HG02885 (cell line): ENCODE measurements around the gene VMP1.
"Not testable (repeated sequence)": the region's sequence is repeated elsewhere in the genome, so short reads cannot be mapped to it uniquely, and the experiment has no call there.

Experiments used
- ATAC-seq: cut with Tn5 transposase; IDR thresholded peaks from one replicate; pipeline ENCODE4 v1.9.1; 2021; ENCODE audit warnings: mild to moderate bottlenecking; ENCODE audit not compliant: unreplicated experiment, poor library complexity

Gene VMP1

GRCh38 chr17:59853168-59853918 is 145.9 kb downstream of the VMP1 start:
- ATAC-seq = peak; percentile 68

DNA sequence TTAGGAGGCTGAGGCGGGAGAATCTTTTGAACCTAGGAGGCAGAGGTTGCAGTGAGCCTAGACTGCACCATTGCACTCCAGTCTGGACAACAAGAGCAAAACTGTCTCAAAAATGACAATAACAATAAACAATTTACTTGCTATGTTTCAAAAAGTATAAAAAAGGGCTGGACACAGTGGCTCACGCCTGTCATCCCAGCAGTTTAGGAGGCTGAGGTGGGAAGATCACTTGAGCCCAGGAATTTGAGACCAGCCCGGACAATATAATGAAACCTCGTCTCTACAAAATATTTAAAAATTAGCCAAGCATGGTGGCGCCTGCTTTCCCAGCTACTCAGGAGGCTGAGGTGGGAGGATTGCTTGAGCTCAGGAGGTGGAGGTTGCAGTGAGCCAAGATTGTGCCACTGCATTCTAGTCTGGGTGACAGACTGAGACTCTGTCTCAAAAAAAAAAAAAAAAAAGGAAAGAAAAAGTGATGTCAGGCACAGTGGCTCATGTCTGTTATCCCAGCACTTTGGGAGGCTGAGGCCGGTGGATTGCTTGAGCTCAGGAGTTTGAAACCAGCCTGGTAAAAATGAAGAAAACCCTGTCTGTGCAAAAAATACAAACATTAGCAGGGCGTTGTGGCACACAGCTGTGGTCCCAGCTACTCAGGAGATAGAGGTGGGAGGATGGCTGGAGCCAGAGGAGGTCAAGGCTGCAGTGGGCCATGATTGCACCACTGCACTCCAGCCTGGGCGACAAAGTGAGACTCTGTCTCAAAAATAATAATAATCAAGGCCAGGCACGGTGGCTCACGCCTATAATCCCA is 146.7 kb downstream of the VMP1 start:
- not testable (repeated sequence) for ATAC-seq

DNA sequence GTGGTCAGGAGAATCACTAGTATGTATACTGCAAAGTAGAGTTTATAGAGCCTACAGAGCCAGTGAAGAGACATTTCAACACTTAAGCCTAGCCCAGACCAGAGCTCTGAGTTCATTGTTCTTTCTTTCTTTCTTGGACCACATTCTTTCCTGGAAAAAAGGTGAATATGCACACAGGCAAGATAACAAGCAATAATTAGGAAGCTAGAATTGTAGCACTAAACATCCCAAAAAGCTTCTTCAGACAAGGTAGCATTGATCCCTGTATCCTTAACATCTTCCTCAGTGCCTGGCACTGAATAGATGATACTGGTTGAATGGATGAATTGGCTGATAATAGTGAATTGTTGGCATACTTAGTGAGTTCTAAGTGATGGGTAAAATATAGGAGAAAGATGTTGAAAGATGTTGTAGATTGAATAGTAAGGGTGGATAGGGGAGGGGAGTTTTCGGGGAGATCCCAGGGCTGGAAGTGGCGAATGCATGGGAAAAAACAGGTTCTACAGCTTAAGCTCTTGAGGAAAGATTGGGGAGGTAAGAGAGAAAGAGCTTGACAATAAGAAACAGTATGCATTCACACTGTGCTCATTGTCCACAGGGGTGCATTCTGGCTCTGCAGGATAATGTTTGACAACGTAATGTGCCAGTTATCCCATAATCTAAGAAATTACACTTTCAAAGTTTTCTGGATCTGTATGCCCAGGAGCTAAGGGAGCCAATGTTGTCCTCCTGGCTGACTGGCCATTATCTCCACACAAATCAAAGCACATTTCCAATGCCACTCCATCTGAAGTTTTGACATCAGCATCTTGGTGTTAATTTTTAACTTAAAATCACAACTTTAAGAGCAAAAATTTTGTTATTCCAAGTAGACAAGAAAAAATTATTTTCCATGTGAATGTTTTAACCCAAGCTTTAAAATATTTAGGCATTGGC is 149.7 kb downstream of the VMP1 start:
- no peak for ATAC-seq

DNA sequence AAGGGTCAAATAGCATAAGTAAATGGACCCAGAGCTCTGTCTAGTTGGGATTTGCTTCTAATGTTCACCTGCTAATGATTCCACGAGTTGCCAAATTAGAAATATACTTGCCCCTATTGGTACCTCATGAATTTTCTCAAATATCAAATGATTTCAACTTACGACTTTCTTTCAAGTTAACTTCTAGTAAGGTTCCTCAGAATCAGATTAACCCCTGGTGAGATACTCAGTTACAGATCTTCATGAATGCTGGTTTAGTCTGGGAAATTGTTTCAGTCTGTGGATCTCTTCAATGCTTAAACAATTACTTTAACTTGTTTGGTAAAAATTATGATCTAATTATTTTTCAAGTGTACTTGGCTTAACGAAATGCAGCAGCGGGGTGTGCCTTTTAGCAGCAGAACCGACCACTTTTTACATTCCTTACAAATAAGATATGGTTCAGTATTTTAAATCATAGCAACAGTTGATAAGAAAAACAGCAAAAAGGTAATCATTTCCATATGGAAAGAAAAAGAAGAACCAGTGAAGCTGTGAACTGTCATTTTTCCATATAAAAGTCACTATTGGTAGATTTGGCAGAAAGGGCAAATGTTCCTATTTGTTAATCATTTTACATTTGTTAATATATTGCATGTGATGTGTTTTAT is 150.8 kb downstream of the VMP1 start:
- no peak for ATAC-seq

GRCh38 chr17:59858932-59859331 is 151.5 kb downstream of the VMP1 start:
- ATAC-seq = no peak

GRCh38 chr17:59859444-59860025 is 152.1 kb downstream of the VMP1 start:
- ATAC-seq = no peak

- ATAC-seq = no peak
These were observed 156.2 kb downstream of the VMP1 start for GRCh38 chr17:59863616-59864015.

DNA sequence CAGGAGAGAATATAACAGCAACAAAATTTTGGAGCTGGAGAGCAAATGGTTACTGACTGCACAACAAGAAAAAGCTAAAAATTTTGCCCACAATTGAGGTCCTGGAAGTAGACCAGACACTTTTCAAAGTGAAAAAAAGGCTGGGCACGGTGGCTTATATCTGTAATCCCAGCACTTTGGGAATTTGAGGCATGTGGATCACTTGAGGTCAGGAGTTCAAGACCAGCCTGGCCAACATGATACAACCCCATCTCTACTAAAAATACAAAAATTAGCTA is 162.4 kb downstream of the VMP1 start:
- ATAC-seq = no peak

DNA sequence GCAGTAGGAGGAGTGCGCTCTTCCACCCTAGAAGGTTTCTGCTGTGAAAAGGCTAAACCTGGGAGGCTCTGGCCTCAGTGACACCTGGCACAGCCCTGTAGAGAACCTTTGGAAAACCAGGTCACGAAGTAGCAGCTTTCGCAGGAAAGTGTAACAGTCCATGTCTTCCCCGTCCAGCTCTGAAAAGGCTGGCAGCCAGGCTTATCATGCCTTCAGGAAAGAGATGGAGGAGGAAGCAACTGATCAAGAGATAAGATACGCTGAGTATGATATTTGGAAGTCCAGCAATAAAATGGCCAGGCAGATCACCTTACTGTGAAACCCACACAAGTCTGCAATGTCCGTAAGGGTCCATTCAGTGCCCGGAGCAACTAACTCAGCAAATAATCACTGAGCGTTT is 163.0 kb downstream of the VMP1 start:
- ATAC-seq = no peak

GRCh38 chr17:59872351-59872750 is 164.9 kb downstream of the VMP1 start:
- ATAC-seq = no peak

DNA sequence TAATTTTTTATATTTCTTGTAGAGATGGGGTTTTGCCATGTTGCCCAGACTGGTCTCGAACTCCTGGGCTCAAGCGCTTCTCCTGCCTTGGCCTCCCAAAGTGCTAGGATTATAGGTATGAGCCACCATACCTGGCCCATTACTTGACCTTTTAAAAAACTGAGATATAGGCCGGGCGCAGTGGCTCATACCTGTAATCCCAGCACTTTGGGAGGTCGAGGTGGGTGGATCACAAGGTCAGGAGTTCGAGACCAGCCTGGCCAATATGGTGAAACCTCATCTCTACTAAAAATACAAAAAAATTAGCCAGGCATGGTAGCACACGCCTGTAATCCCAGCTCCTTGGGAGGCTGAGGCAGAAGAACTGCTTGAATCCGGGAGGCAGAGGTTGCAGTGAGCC is 166.0 kb downstream of the VMP1 start:
- ATAC-seq = not testable (repeated sequence)

GRCh38 chr17:59874376-59874775 is 166.9 kb downstream of the VMP1 start:
- no peak for ATAC-seq

DNA sequence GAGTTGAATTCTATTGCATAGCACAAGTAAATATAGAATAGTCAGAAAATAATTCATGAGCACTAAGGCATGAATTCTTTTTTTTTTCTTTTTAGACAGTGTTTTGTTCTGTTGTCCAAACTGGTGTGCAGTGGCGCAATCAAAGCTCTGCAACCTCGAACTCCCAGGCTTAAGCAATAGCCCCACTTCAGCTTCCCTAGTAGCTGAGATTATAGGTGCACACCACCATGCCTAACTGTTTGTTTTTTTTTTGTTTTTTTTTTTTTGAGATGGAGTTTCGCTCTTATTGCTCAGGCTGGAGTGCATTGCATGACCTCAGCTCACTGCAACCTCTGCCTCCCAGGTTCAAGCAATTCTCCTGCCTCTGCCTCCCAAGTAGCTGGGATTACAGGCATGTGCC is 168.7 kb downstream of the VMP1 start:
- ATAC-seq = no peak

GRCh38 chr17:59877965-59878364 is 170.5 kb downstream of the VMP1 start:
- ATAC-seq = no peak

DNA sequence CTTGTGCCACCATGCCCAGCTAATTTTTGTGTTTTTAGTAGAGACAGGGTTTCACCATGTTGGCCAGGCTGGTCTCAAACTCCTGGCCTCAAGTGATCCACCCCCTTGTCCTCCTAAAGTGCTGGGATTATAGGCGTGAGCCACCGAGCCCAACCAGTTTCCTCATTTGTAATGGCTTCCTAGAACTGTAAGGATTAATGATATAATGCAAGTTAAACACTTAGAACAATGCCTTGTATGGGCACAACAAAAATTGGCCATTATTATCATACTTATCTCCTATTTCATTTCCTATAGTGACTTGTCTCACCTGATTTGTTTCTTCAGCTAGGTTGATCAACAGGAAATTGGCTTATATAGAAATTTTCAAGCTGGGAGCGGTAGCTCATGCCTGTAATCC is 171.2 kb downstream of the VMP1 start:
- ATAC-seq = no peak

DNA sequence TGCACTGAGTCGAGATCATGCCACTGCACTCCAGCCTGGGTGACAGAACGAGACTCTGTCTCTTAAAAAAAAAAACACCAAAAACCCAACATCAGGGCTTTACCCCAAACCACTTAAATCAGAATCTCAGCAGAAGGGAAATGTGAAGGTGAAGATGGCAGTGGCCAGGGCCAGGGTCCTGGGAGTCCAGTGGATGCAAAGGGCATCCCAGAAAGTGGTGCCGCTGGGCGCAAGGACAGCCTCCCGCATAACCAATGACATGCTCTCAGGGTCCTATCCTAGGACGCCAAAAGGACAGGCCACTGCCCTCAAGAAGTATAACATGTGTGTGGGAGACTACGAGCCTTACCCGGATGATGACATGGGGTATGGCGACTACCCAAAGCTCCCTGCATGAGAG is 177.4 kb downstream of the VMP1 start:
- ATAC-seq = no peak

DNA sequence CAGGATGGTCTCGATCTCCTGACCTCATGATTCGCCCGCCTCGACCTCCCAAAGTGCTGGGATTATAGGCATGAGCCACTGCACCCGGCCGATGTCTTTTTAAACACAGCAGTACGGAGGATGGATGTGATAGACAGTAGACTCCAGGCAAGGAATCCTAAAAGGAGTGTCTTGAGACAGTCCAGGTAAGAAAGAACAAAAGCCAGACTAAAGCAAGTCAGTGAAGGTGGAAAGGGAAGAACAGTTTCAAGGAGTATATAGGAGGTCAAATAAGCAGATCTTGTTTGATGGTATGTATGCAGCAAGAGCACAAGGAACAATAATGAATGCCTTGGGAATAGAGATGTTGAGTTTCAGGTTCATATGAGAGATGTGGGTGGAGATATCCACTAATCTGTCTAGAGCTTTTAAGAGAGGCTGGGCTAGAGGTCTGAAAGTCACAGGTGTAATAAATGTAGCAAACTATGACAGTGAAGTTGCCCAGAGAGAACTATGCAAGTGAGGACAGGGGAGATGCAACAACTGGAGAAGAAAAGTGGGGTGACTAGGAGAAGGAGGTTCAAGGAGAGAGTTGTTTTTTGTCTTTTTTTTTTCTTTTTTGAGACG is 180.8 kb downstream of the VMP1 start:
- ATAC-seq = no peak

GRCh38 chr17:59890720-59891119 is 183.3 kb downstream of the VMP1 start:
- no peak for ATAC-seq
